AG09319 (cell line): ENCODE data around the gene PIGW.

ENCODE experiments used
- DNase-seq: peaks from one replicate; pipeline ENCODE4 v3.0.0-alpha.2; 2010; ENCODE audit warnings: low read depth; ENCODE audit errors: extremely low read depth
- CTCF ChIP-seq: IDR thresholded peaks from 2 replicates; pipeline ENCODE4 v1.5.1; 2011; ENCODE audit warnings: low read depth, mild to moderate bottlenecking, inconsistent platforms, low read length, moderate library complexity

PIGW gene

GRCh38 chr17:36495076-36495578, 39.7 kb upstream of the PIGW start:
- TF ChIP-seq CTCF: no peak
- DNase-seq: no peak

- no peak for TF ChIP-seq CTCF
Observed at GRCh38 chr17:36496018-36496789, 38.6 kb upstream of the PIGW start.

DNA sequence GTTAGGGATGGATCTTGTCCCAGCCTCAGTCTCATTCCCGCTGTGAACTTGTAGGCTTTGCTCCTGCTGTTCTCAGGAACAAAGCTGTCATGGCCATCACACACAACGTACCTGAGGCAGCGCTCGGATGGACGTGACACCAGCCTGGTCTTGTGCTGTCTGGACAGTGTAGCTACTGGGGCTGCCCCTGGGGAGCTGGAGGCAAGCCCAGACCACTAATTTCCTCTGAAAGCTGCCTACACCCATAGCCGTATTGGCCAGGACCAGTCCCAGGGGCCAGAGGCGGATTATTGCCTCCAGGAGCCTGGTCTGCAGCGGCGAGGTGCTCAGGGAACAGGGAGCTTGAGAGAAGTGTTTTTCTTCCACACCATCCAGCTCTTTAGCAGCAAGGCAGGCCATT, 36.6 kb upstream of the PIGW start:
- no peak for DNase-seq
- no peak for TF ChIP-seq CTCF

More at GRCh38 chr17:36496018-36496789, 38.6 kb upstream of the PIGW start:
- no peak for DNase-seq

DNA sequence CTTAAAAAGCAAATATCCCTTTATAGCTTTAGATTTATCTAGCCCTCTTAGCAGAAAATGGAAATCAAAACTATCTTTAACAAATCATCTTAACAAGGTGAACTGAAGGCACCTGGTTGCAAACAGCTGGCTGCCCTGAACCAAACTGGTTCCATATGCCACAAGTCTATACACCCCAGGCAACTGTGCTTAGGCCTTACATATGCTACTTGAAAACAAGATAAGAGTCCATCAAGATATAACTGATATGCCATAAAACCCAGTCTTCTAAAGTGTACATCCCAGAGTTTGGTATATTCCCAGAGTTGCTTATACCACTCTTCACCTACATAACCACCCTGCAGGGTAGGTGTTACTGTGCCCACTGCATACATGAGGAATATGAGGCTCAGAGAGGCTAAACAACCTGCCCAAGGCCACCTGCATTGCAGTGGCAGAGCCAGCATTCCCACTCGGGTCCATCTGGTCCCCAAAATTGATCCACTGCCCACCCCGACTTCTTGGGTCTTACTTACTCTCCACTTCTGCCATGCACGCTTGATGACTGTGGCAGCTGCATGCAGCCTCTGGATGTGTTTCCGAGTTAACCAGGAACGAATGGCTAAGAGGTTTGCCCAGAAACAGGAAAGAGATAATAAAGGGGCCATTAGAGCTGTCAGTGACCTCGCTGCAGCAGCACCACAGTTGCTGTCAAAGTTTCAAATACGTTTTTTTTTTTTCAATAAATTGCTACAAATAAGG, 36.1 kb upstream of the PIGW start:
- DNase-seq: no peak
- TF ChIP-seq CTCF: no peak

- DNase-seq: no peak
Observed at GRCh38 chr17:36500745-36501225, 34.0 kb upstream of the PIGW start.

GRCh38 chr17:36501351-36501750, 33.4 kb upstream of the PIGW start:
- DNase-seq: no peak
- TF ChIP-seq CTCF: no peak

More at GRCh38 chr17:36500745-36501225, 34.0 kb upstream of the PIGW start:
- no peak for TF ChIP-seq CTCF

- no peak for TF ChIP-seq CTCF
- no peak for DNase-seq
Observed at GRCh38 chr17:36501963-36502362, 32.8 kb upstream of the PIGW start.
